Osteoblast (primary cell): ENCODE results near the gene LCN9. TPM values are rescaled to one million over a fixed set of nuclear protein-coding genes. Genes with fewer than 3 reads are reported as not detected.

Source experiments
- DNase-seq: peaks from one replicate; pipeline ENCODE4 v3.0.0; 2011; ENCODE audit warnings: low spot score, mixed read lengths; ENCODE audit not compliant: insufficient read length; ENCODE audit errors: missing footprints
- H2AFZ ChIP-seq: 2 replicates; pipeline ENCODE4 v1.6.0; 2011; ENCODE audit warnings: mild to moderate bottlenecking, low read length
- H3K27ac ChIP-seq: 2 replicates; pipeline ENCODE4 v1.5.1; 2011; ENCODE audit warnings: mild to moderate bottlenecking, low read depth, low read length, moderate library complexity
- H3K27me3 ChIP-seq: 2 replicates; pipeline ENCODE4 v1.6.0; 2012; ENCODE audit warnings: mild to moderate bottlenecking, control low read depth, inconsistent platforms, low read length, moderate library complexity; ENCODE audit not compliant: insufficient read depth
- H3K36me3 ChIP-seq: 2 replicates; pipeline ENCODE4 v1.5.1; 2011; ENCODE audit warnings: mild to moderate bottlenecking, low read length, control low read depth, moderate library complexity; ENCODE audit not compliant: insufficient read depth
- H3K4me1 ChIP-seq: 2 replicates; pipeline ENCODE4 v1.5.1; 2011; ENCODE audit warnings: mild to moderate bottlenecking, low read length, control low read depth, moderate library complexity; ENCODE audit not compliant: insufficient read depth
- H3K4me2 ChIP-seq: 2 replicates; pipeline ENCODE4 v1.6.0; 2011; ENCODE audit warnings: mild to moderate bottlenecking, low read length; ENCODE audit not compliant: insufficient read depth
- H3K4me3 ChIP-seq: fragments of 200-600 bp; sonication (generic); 3 replicates; pipeline ENCODE4 v1.5.1; 2012; ENCODE audit warnings: mild to moderate bottlenecking, low read length, inconsistent platforms; ENCODE audit not compliant: insufficient read depth
- H3K79me2 ChIP-seq: 2 replicates; pipeline ENCODE4 v1.6.0; 2012; ENCODE audit warnings: mild to moderate bottlenecking, low read length, control low read depth, inconsistent platforms; ENCODE audit not compliant: insufficient read depth
- H3K9me3 ChIP-seq: 2 replicates; pipeline ENCODE4 v1.5.1; 2011; ENCODE audit warnings: low read depth, low read length, control low read depth
- H4K20me1 ChIP-seq: 2 replicates; pipeline ENCODE4 v1.6.0; 2012; ENCODE audit warnings: mild to moderate bottlenecking, low read length, control low read depth; ENCODE audit not compliant: insufficient read depth
- total RNA-seq: library from RNA; depleted of rRNA; stranded (reverse); fragments of >200 nt; gene quantifications from 2 replicates; pipeline ENCODE4 v1.2.3, GENCODE V29; 2012
- TF ChIP-seq, protein P1 (sequence below): IDR thresholded peaks from 2 replicates; pipeline ENCODE4 v1.5.1; 2011; ENCODE audit warnings: mild to moderate bottlenecking, low read depth, low read length, moderate library complexity; ENCODE audit errors: extremely low read depth

Gene LCN9
- total RNA-seq, 1 donor = not detected

GRCh38 chr9:135712613-135713295 is 49.6 kb downstream of the LCN9 start:
- Histone ChIP-seq H3K4me3 (no peak overlapping the region), H3K79me2 (no peaks in the 10 kb centered on the region), H3K36me3 (no peaks in the 10 kb centered on the region), H3K27ac (no peak overlapping the region), H2AFZ (no peak overlapping the region), H3K9me3 (no peaks in the 10 kb centered on the region), H3K4me1 (no peaks in the 10 kb centered on the region), H3K4me2 (no peak overlapping the region), H4K20me1 (no peaks in the 10 kb centered on the region), H3K27me3 (peaks cover 29% of the 10 kb centered on the region)
- TF ChIP-seq, protein P1, sequence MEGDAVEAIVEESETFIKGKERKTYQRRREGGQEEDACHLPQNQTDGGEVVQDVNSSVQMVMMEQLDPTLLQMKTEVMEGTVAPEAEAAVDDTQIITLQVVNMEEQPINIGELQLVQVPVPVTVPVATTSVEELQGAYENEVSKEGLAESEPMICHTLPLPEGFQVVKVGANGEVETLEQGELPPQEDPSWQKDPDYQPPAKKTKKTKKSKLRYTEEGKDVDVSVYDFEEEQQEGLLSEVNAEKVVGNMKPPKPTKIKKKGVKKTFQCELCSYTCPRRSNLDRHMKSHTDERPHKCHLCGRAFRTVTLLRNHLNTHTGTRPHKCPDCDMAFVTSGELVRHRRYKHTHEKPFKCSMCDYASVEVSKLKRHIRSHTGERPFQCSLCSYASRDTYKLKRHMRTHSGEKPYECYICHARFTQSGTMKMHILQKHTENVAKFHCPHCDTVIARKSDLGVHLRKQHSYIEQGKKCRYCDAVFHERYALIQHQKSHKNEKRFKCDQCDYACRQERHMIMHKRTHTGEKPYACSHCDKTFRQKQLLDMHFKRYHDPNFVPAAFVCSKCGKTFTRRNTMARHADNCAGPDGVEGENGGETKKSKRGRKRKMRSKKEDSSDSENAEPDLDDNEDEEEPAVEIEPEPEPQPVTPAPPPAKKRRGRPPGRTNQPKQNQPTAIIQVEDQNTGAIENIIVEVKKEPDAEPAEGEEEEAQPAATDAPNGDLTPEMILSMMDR = no peak
- DNase-seq = no peak

DNA sequence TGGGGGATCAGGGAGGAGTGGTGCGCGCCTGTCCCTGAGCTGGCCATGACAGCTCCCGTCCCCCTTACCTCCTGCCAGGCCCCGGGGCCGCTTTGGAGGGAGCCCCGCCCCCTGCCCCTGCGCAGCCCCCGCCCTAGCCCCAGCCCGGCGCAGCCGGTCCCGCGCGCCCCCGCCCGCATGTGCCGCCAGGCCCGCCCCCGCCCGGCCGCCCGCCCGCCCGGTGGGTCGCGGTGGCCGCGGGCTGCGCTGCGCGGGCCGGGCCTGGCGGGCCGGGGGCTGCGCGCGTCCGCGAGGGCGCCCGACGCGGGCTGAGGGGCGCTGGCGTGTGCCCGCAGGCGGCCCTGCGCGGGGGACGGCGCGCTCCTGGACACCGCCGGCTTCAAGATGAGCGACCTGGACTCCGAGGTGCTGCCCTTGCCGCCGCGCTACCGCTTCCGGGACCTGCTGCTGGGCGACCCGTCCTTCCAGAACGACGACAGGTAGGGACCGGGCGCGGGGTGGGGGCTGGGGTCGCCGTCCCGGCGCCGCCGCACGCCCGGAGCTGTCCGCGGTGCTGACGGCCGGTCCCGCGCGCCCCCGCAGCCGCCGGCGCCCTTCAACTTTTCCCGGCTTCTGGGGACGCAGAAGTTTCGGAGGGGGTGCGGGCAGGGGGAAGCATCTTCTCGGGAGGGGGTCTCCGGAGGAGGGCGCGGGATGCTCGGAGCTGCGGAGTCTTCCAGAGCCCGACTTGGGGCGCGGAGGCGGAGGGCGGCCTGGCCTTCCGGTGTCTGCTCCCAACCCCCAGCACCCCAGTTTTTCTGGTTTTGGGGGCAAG is 51.3 kb downstream of the LCN9 start:
- Histone ChIP-seq H3K79me2 (no peaks in the 10 kb centered on the region), H3K9me3 (no peaks in the 10 kb centered on the region), H3K4me3 (no peak overlapping the region), H3K36me3 (no peaks in the 10 kb centered on the region), H4K20me1 (no peaks in the 10 kb centered on the region), H2AFZ (no peak overlapping the region), H3K27me3 (peaks cover 29% of the 10 kb centered on the region), H3K27ac (no peak overlapping the region), H3K4me2 (no peak overlapping the region), H3K4me1 (no peaks in the 10 kb centered on the region)
- TF ChIP-seq, protein P1 = no peak
- DNase-seq = no peak

- Histone ChIP-seq H3K4me3 (no peak overlapping the region), H2AFZ (no peak overlapping the region), H3K4me2 (no peak overlapping the region), H4K20me1 (no peaks in the 10 kb centered on the region), H3K79me2 (no peaks in the 10 kb centered on the region), H3K36me3 (no peaks in the 10 kb centered on the region), H3K27ac (no peak overlapping the region), H3K4me1 (no peaks in the 10 kb centered on the region), H3K9me3 (no peaks in the 10 kb centered on the region), H3K27me3 (peaks cover 29% of the 10 kb centered on the region)
- TF ChIP-seq, protein P1 = no peak
- no peak for DNase-seq
Observed at GRCh38 chr9:135715056-135715595, 52.0 kb downstream of the LCN9 start.

GRCh38 chr9:135716045-135716444 is 52.9 kb downstream of the LCN9 start:
- H3K36me3 ChIP-seq = no peaks in the 10 kb centered on the region
- no peaks in the 10 kb centered on the region for H3K4me1 ChIP-seq
- no peaks in the 10 kb centered on the region for H3K79me2 ChIP-seq
- H3K9me3 ChIP-seq = no peaks in the 10 kb centered on the region
- no peak overlapping the region for H3K4me3 ChIP-seq
- H3K4me2 ChIP-seq = no peak overlapping the region
- no peak for DNase-seq
- TF ChIP-seq, protein P1 = no peak
- no peak overlapping the region for H3K27ac ChIP-seq
- H3K27me3 ChIP-seq = peaks cover 29% of the 10 kb centered on the region
- no peak overlapping the region for H2AFZ ChIP-seq
- no peaks in the 10 kb centered on the region for H4K20me1 ChIP-seq
